Measurements from ENCODE around the gene FETUB. TPM values are rescaled to one million over a fixed set of nuclear protein-coding genes. Genes with fewer than 3 reads are reported as not detected.

The FETUB gene
- total and polyA plus RNA-seq, 2 of the 8 experiments (the other 6 are each of a cell fraction or from before 2014, with no cell fraction given): 0.15 TPM; not detected in 1

DNA sequence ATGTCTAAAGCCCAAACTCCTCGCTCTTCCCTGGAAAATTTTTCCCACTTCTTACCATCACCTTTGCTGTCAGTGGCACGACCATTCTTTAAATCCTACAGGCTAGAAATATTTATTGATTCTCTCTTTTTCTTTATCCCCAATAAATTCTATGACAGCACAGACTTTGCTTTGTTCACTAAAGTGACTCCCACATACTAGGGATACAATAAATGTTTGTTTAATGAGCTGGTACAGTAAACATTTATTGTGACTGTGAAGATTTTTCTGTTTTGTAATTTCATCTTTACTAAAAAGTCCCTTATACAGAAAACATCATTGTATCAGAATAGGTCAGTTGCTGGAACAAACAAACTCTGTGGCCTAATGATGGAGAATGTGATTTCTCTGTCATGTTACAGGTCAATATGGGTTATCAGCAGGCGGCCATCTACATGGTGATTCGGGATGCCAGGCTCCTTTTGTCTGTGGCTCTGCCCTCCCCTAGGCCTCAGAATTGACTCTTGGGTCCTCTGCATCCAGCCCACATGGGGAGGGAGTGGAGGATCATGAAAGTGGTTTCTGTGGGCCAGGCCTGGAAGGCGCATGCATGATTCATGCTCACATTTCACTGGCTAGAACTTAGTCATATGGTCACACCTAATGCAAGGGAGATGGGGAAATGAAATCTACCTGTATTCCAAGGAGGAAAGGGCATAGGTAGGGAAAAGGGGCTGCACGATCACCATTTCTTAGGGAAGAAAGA is 54.3 kb downstream of the FETUB start:
- no peak overlapping the region for H3K27ac ChIP-seq (ENCODE audit: low read depth, low read length)
- H3K4ac ChIP-seq (replicated peaks; ENCODE audit: insufficient read length, low read depth, low read length): no peak overlapping the region
- no peak overlapping the region for H3K4me3 ChIP-seq (ENCODE audit: extremely low read depth in 1 of 4, insufficient read depth in 2 of 4, low read depth in 3 of 4, low read length in 4 of 4)
- no peaks in the 10 kb centered on the region for H3K79me2 ChIP-seq (ENCODE audit: control insufficient read depth in 1 of 2, insufficient read depth in 2 of 2, low read length in 2 of 2)
- no peaks in the 10 kb centered on the region for H3K79me1 ChIP-seq (ENCODE audit: low read depth, low read length)
- H2BK12ac ChIP-seq (ENCODE audit: low read depth, low read length): peak overlapping the region; percentile 46; the same call in 1 of the 2 replicates
- H4K5ac ChIP-seq (ENCODE audit: insufficient read length, low read depth, low read length): no peak overlapping the region
- H3K56ac ChIP-seq (replicated peaks; ENCODE audit: insufficient read length, low read depth, low read length): no peak overlapping the region
- ChIA-PET CTCF (ENCODE audit: partially characterized antibody) (no interaction called here), POLR2A (ENCODE audit: partially characterized antibody) (no interaction called here)
- DNase-seq (ENCODE audit: low read depth in 1 of 2, low spot score in 2 of 2): no peak
- H2BK20ac ChIP-seq (ENCODE audit: low read length): 0 out of 2 replicates have a peak overlapping the region, but pooled peaks have one; percentile 36
- no peak overlapping the region for H2AFZ ChIP-seq (ENCODE audit: low read length)
- H3K18ac ChIP-seq (ENCODE audit: extremely low read depth, low read length): no peak overlapping the region
- FAIRE-seq: no peak
- H3K36me3 ChIP-seq (ENCODE audit: control insufficient read depth in 2 of 4, insufficient read depth in 4 of 4, low read length in 3 of 4): no peaks in the 10 kb centered on the region
- H3K23me2 ChIP-seq (ENCODE audit: low read depth, low read length): no peaks in the 10 kb centered on the region
- H2AK5ac ChIP-seq (ENCODE audit: low read depth, low read length): no peak overlapping the region
- H3K9me3 ChIP-seq (ENCODE audit: insufficient read depth in 2 of 2, low read depth in 1 of 2, low read length in 1 of 2): no peaks in the 10 kb centered on the region
- 65% methylated on average over 6 of the region's 6 CpGs; no CpG with 5 or more reads in 1 of the 2 experiments for WGBS, 2 experiments (ENCODE audit: extremely low coverage in 1 of 2, insufficient coverage in 1 of 2, insufficient read length in 1 of 2, insufficient replicate concordance in 2 of 2, low coverage in 1 of 2, low lambda C conversion rate in 2 of 2, missing lambda C conversion rate in 1 of 2)
- no peaks in the 10 kb centered on the region for H3K27me3 ChIP-seq (replicated peaks in 1 of 4; ENCODE audit: control insufficient read depth in 3 of 4, extremely low read depth in 1 of 4, insufficient read depth in 3 of 4, low read length in 3 of 4)
- H2BK15ac ChIP-seq (ENCODE audit: low read length): 0 out of 2 replicates have a peak overlapping the region, but pooled peaks have one; percentile 40
- H3K14ac ChIP-seq (ENCODE audit: insufficient read length): no peak overlapping the region
- H4K20me1 ChIP-seq (replicated peaks in 1 of 2; ENCODE audit: control insufficient read depth in 1 of 2, insufficient read depth in 2 of 2, low read length in 2 of 2): no peaks in the 10 kb centered on the region
- no peak overlapping the region for H2BK5ac ChIP-seq (ENCODE audit: low read depth, low read length)
- H3K9ac ChIP-seq (replicated peaks in 1 of 4; ENCODE audit: extremely low read depth in 1 of 4, low read depth in 3 of 4, low read length in 3 of 4): no peak overlapping the region
- H4K91ac ChIP-seq (replicated peaks; ENCODE audit: insufficient read length, low read length): no peak overlapping the region
- no peak overlapping the region for H3K23ac ChIP-seq (ENCODE audit: insufficient read length)
- no peak overlapping the region for H4K8ac ChIP-seq (ENCODE audit: extremely low read depth, insufficient read depth, low read length)
- H3K4me1 ChIP-seq (replicated peaks in 1 of 4; ENCODE audit: control insufficient read depth in 3 of 4, insufficient read depth in 4 of 4, low read length in 3 of 4): peaks cover 0 to 7% (median 2%) of the 10 kb centered on the region in 4 experiments; a peak in 3 of 7 replicates
- no peak overlapping the region for H2BK120ac ChIP-seq (replicated peaks; ENCODE audit: low read depth, low read length)
- 0 out of 4 replicates have a peak overlapping the region, but pooled peaks of 1 of the 2 experiments have one; percentile 29 for H3K4me2 ChIP-seq (ENCODE audit: insufficient read depth in 1 of 2, low read depth in 2 of 2, low read length in 2 of 2)
- TF ChIP-seq, protein P1, sequence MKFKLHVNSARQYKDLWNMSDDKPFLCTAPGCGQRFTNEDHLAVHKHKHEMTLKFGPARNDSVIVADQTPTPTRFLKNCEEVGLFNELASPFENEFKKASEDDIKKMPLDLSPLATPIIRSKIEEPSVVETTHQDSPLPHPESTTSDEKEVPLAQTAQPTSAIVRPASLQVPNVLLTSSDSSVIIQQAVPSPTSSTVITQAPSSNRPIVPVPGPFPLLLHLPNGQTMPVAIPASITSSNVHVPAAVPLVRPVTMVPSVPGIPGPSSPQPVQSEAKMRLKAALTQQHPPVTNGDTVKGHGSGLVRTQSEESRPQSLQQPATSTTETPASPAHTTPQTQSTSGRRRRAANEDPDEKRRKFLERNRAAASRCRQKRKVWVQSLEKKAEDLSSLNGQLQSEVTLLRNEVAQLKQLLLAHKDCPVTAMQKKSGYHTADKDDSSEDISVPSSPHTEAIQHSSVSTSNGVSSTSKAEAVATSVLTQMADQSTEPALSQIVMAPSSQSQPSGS (IDR thresholded peaks at IDR 0.05; ENCODE audit: low read length): no peak
- TF ChIP-seq YY1 (IDR thresholded peaks at IDR 0.05; ENCODE audit: low read depth, low read length) (no peak), EP300 (IDR thresholded peaks at IDR 0.05; ENCODE audit: borderline replicate concordance in 1 of 2, low read depth in 2 of 2, low read length in 2 of 2) (no peak), HDAC6 (IDR thresholded peaks at IDR 0.05; ENCODE audit: low read depth, low read length) (no peak), CREB1 (IDR thresholded peaks at IDR 0.05) (no peak)
